ENCODE measurements around the gene DPP7.
A peak's percentile ranks its signal among the peaks of the same experiment; 100 is the strongest.
"Not testable (repeated sequence)": the region's sequence is repeated elsewhere in the genome, so short reads cannot be mapped to it uniquely, and the experiment has no call there.

The DPP7 gene

DNA sequence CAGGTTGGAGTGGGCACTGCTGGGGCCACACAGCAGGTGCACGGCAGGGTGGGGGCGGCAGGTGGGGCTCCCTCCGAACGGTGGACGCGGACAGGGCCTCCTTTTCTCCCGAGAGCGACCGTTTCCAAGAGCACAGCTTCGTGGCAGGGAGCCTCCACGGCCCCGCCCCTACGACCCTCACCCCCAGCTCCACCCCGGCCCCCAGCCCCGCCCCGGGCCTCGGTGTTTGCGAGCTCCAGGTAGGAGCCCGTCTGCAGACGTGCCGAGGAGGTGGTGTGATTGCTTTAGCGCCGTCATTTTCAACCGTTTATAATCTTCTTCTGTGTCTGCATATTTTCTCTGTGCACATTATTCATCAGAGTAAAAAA is 33.2 kb upstream of the DPP7 start:
- no peak for DNase-seq

- DNase-seq: no peak
Observed at GRCh38 chr9:137147091-137147792, 32.7 kb upstream of the DPP7 start.

GRCh38 chr9:137146527-137146918 is 32.0 kb upstream of the DPP7 start:
- no peak for DNase-seq

DNA sequence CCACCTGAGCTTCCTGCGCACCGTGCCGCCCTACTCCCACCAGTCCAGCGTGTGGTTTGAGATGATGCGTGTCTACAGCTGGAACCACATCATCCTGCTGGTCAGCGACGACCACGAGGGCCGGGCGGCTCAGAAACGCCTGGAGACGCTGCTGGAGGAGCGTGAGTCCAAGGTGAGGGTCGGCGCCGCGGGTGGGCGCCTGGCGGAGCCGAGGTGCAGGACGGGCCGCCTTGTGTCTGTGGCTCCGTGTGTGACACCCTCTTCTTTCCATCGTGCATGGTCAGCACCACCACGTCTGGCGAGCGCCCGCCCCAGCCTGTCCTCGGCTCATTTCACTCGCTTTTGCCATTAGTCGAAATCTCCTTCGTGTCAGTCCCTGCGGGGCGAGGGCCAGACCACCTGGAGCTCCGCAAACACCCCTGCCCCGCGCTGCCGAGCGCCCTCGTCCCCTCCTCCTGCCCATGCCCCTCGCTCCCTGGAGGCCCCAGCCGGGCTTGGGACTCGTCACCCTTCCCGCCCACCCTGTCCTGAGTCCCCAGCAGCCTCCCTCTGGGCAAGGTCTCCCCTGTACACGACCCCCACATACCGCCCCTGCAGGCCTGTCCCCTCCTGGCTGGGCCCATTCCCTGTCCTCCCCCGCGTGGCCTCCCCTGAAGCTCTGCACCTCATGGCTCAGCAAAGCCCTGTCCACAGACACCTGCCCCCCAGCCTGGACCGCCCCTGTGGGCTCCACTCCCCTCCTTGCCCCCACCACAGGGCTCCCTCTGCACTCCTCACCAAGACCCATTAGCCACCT is 31.4 kb upstream of the DPP7 start:
- DNase-seq: no peak

DNA sequence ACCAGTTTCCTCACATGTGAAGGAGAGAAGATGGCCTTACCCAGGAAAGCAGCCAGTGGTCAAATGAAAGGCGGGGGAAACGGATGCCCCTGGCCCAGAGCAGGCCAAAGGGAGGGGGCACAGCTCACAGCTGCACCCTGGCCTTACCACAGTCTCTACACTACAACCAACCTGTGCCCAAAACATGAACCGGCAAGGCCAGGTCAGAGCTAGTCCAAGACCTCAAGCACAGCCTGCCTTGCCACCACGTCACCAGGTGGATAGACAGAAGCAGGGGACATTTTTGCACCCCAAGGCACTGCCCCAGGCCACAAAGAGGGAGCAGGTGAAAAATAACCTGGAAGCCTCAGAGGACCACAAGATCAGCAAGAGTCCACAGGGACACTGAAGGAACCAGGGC is 28.9 kb upstream of the DPP7 start:
- no peak for DNase-seq

DNA sequence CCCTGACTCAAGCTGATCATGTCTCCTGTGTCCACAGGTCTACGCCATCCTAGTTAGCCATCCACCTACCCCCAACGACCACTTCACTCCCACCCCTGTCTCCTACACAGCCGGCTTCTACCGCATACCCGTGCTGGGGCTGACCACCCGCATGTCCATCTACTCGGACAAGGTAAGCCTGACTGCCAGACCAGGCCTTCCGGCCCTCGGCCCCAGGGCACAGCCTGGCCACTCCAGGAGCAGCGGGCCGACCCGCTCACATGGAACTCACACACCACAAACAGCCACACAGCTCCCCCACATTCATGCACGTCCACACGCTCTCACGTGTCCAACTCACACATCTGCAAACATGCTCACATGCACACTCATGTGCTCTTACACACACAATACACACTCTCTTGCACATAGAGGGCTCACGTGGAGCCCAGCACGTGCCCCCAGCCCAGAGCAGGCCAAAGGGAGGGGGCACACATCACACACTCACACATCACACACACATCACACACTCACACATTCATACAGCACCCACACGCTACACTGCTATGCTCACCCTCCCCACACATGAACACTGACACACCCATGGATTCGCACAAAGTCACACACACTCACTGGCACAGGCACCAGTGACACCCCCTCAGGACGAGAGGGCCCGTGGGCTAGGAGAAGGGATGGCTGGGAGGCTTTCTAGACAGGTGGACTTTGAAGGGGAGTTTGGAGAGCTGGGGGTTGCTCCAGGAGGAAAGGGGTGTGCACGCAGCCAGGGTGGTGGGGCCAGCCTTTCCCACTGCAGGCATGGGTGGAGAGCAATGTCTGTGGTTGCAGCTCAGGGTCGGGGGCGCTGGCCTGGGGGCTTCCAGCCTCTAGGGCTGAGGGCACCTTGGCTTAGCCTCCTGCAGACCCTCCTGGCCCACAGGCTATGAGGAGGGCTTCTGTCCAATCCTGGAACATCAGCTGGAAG is 27.7 kb upstream of the DPP7 start:
- no peak for DNase-seq

- no peak for DNase-seq
Observed at GRCh38 chr9:137141050-137141810, 26.7 kb upstream of the DPP7 start.

GRCh38 chr9:137140151-137141012 is 25.8 kb upstream of the DPP7 start:
- no peak for DNase-seq

GRCh38 chr9:137139468-137140150 is 25.1 kb upstream of the DPP7 start:
- no peak for DNase-seq

GRCh38 chr9:137138722-137139467 is 24.4 kb upstream of the DPP7 start, which contains the start of gene GRIN1:
GRIN1 (plus strand) TSS chr9:137139154; CDS start chr9:137139487, 333 bp downstream.
- DNase-seq: no peak

DNA sequence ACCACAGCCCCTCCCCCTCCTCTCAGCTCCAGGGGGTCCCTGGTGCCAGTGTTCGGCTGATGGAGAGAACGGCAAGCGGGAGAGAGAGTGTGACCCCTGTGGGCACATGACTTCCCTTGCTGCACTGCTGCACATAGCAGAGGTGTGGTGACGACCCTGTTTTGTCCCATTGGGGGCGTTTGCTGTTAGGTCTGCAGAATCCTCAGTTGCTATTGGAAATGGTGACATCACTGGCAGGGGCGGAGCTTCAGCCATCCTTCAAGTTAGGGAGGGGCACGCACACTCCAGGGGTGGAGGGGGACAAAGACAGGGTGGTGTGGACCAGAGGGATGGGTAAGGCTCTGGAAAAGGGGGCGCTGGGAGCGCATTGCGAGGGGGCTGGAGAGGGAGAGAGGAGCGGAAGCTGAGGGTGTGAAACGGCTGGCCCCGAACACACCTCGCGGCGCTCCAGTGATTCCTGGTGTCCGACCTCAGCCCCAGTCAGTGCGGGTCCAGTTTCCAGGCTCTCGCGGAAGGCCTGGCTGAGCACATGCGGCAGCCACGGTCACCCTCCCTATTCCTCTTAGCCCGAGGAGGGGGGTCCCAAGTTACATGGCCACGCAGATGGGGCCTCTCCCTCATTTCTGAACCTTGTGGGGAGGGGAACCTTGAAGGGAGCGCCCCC is 23.7 kb upstream of the DPP7 start:
- peak in 1 of 2 experiments; percentile 53 for DNase-seq

GRCh38 chr9:137136881-137137607 is 22.5 kb upstream of the DPP7 start:
- no peak for DNase-seq

DNA sequence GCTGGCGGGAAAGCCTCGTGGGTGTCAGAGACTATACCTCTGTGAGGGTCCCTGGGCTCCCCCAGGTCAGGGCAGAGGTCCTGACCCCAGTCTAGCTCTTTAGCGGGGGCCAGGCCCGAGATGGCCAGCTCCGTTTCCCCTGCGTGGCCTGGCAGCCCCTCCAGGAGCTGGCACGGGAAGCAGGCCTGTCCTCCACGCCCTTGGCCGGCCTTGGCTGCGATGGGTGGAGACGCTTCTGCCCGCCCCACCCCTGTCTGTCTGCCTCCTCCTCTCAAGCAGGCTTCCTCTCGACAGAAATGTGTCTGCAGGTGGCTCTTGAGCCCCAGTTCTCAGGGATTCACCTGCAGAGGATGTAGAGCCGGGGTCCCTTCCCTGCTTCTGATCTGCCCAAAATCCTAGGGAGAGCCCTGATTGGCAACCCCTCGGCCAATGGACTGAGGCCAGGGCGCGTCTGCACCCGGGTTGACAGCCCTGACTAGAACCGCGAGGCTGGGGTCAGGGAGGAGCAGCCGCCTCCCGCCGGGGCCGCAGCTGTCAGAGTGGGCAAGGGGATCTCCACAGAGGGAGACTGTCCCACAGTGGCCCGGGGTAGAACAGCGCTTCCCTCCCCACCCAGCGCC is 21.8 kb upstream of the DPP7 start:
- DNase-seq: no peak

- DNase-seq: not testable (repeated sequence)
Observed at GRCh38 chr9:137135154-137135553, 20.6 kb upstream of the DPP7 start.

- DNase-seq: no peak
Observed at GRCh38 chr9:137134191-137134590, 19.7 kb upstream of the DPP7 start.

- no peak for DNase-seq
Observed at GRCh38 chr9:137130176-137130755, 15.7 kb upstream of the DPP7 start.

DNA sequence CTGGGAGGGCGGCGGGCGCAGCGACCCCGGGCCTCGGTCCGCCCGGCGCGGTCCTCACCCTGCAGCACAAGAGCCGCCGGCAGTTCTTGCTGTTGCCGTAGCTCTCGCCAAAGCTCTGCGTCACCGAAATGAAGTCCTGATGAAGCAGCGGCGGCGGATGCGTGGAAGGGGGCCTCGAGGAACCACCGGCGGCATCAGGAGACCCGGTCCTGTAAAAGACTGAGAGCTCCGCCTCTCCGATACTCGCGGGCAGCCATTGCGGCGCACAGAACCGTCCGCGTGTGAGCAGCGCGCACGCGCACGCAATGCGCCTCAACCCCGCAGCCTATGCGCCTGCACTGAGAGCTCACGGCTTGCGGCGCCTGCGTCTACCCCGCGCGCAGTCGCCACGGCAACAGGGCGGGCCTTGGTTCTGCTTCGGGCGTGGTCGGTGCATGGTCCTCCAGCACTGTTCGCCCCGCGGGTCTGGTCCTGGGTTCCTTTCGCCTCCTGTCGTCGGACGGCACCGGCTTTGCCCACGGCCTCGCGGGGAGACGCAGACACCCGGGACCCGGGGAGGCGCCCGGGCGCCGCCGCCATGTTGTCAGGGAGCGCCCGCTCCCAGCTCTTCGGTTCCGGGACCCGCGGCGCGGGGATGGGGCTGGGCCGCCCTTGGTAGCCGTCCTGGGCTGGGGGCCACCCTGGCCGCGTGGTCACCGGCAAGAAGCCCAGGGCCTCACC is 15.1 kb upstream of the DPP7 start:
- DNase-seq: peak; percentile 73 to 93
